NB4 (cell line): ENCODE results near the gene CARNS1.
A peak's percentile ranks its signal among the peaks of the same experiment; 100 is the strongest.

Experiments
- DNase-seq: peaks from one replicate; pipeline ENCODE4 v3.0.0; 2010; ENCODE audit warnings: low read depth
- H3K4me3 ChIP-seq: one replicate; pipeline ENCODE4 v1.5.1; 2011; ENCODE audit warnings: mild to moderate bottlenecking, low read depth, low read length, moderate library complexity
- CTCF ChIP-seq: IDR thresholded peaks from one replicate; pipeline ENCODE4 v1.5.1; 2012; ENCODE audit warnings: low read depth, low read length
- MAX ChIP-seq: IDR thresholded peaks from 2 replicates; pipeline ENCODE4 v1.6.1; 2011; ENCODE audit warnings: low read depth, low read length
- MYC ChIP-seq: IDR thresholded peaks from 2 replicates; pipeline ENCODE4 v1.6.1; 2011; ENCODE audit warnings: low read depth, low read length
- POLR2A ChIP-seq: IDR thresholded peaks from 2 replicates; pipeline ENCODE4 v1.6.1; 2011; ENCODE audit warnings: mild to moderate bottlenecking; ENCODE audit not compliant: insufficient read length; ENCODE audit errors: extremely low read depth

CARNS1 gene

GRCh38 chr11:67466962-67467771, 51.7 kb downstream of the CARNS1 start:
- no peak for DNase-seq
- no peak overlapping the region for H3K4me3 ChIP-seq
- TF ChIP-seq POLR2A (no peak), MAX (no peak), CTCF (no peak), MYC (no peak)

GRCh38 chr11:67468056-67468455, 52.6 kb downstream of the CARNS1 start:
- TF ChIP-seq POLR2A (no peak), CTCF (no peak), MAX (no peak), MYC (no peak)
- DNase-seq = no peak
- H3K4me3 ChIP-seq = peak overlapping the region; percentile 50

- no peak for TF ChIP-seq MAX
- H3K4me3 ChIP-seq = peak overlapping the region; percentile 50
- DNase-seq = no peak
These were observed 52.9 kb downstream of the CARNS1 start for GRCh38 chr11:67468456-67468758.

GRCh38 chr11:67468759-67469507, 53.5 kb downstream of the CARNS1 start, which contains the start of gene TMEM134:
Gene TMEM134, minus strand, starts transcription at chr11:67469251. Its CDS starts 59 bp downstream, at chr11:67469192.
- TF ChIP-seq POLR2A (peak; percentile 93), CTCF (peak; percentile 57), MYC (peak; percentile 78; the same call in 1 of the 2 replicates), MAX (peak; percentile 57; the same call in 1 of the 2 replicates)
- DNase-seq = peak; percentile 95
- H3K4me3 ChIP-seq = peak within 1 kb of the TSS; percentile 55

GRCh38 chr11:67469508-67469811, 54.0 kb downstream of the CARNS1 start:
- no peak for TF ChIP-seq MYC
- TF ChIP-seq POLR2A = no peak
- no peak for TF ChIP-seq MAX
- no peak for TF ChIP-seq CTCF
- DNase-seq = no peak
- peak overlapping the region; percentile 55 for H3K4me3 ChIP-seq

GRCh38 chr11:67470337-67471002, 55.0 kb downstream of the CARNS1 start:
- no peak overlapping the region for H3K4me3 ChIP-seq
- TF ChIP-seq MAX (no peak), MYC (no peak), POLR2A (no peak)
- no peak for DNase-seq
